Vagina (tissue), 2 donors: Measurements from ENCODE around the gene TXK. TPM values are rescaled to one million over a fixed set of nuclear protein-coding genes. Genes with fewer than 3 reads are reported as not detected.

Source experiments
- DNase-seq, 2 donors: peaks; one replicate each; pipeline ENCODE4 v3.0.0-alpha.2; 2017; ENCODE audit errors: extremely low spot score in 2 of 2
- H3K27ac ChIP-seq: fragments of 200-600 bp; sonication (generic); one replicate; pipeline ENCODE4 v1.5.1; 2019
- H3K27me3 ChIP-seq: fragments of 200-600 bp; sonication (generic); one replicate; pipeline ENCODE4 v1.5.1; 2019
- H3K36me3 ChIP-seq, 2 donors: fragments of 200-600 bp; sonication (generic); one replicate each; pipeline ENCODE4 v1.5.1; 2017 to 2019
- H3K4me1 ChIP-seq: fragments of 200-600 bp; sonication (generic); one replicate; pipeline ENCODE4 v1.5.1; 2019
- H3K4me3 ChIP-seq, 2 donors: fragments of 200-600 bp; sonication (generic); 1 replicate in 1 of 2; 2 replicates in 1 of 2; pipeline ENCODE4 v1.5.1; 2016 to 2019
- H3K9me3 ChIP-seq: fragments of 200-600 bp; sonication (generic); one replicate; pipeline ENCODE4 v1.5.1; 2019
- CTCF ChIP-seq, 3 experiments: fragments of 450-650 bp in 2 of 3; fragments of 200-600 bp in 1 of 3; sonication (generic) in 1 of 3; IDR thresholded peaks; one replicate each; pipeline ENCODE4 v1.5.1; 2017 to 2019; ENCODE audit warnings: antibody characterized with exemption in 3 of 3, mild to moderate bottlenecking in 2 of 3, moderate library complexity in 2 of 3
- POLR2A ChIP-seq, 2 donors: fragments of 450-650 bp; IDR thresholded peaks; one replicate each; pipeline ENCODE4 v1.6.1; 2017; ENCODE audit warnings: antibody characterized with exemption in 2 of 2, mild to moderate bottlenecking in 2 of 2, moderate library complexity in 2 of 2
- POLR2AphosphoS5 ChIP-seq, 2 donors: sonication (generic); formaldehyde crosslinking; IDR thresholded peaks; one replicate each; pipeline ENCODE4 v1.9.0; 2017; ENCODE audit warnings: antibody characterized with exemption in 2 of 2, mild to moderate bottlenecking in 2 of 2, low read depth in 1 of 2; ENCODE audit not compliant: insufficient read depth in 1 of 2
- intact Hi-C: fragments of 100-400 bp; cut with DNase I; formaldehyde crosslinking; loops from one replicate; pipeline ENCODE4 v1.15.1; 2023
- total RNA-seq: library from RNA; depleted of rRNA; stranded (reverse); fragments of >200 nt; gene quantifications from one replicate; pipeline ENCODE4 v1.2.3, GENCODE V29; 2016

The TXK gene
- total RNA-seq, 1 donor from 2014 or later, result 8.1 TPM

- Histone ChIP-seq H3K27ac (no peak overlapping the region), H3K4me1 (peaks cover 11% of the 10 kb centered on the region), H3K9me3 (no peaks in the 10 kb centered on the region), H3K36me3 (no peaks in the 10 kb centered on the region), H3K27me3 (no peaks in the 10 kb centered on the region), H3K4me3 (no peak overlapping the region)
- TF ChIP-seq POLR2A (IDR thresholded peaks at IDR 0.05) (no peak), CTCF (IDR thresholded peaks at IDR 0.05) (no peak), POLR2AphosphoS5 (IDR thresholded peaks at IDR 0.05; ENCODE audit: insufficient read depth in 1 of 2, low read depth in 1 of 2) (no peak)
- intact Hi-C loops, result no loop called here
- no peak for DNase-seq
These were observed 4.0 kb downstream of the TXK start for GRCh38 chr4:48130100-48130499.

GRCh38 chr4:48129307-48130014 lies 4.6 kb downstream of the TXK start:
- peaks cover 11% of the 10 kb centered on the region for H3K4me1 ChIP-seq
- H3K9me3 ChIP-seq, result no peaks in the 10 kb centered on the region
- H3K27me3 ChIP-seq, result no peaks in the 10 kb centered on the region
- no peaks in the 10 kb centered on the region for H3K36me3 ChIP-seq
- H3K27ac ChIP-seq, result no peak overlapping the region
- no peak for DNase-seq
- TF ChIP-seq POLR2AphosphoS5 (IDR thresholded peaks at IDR 0.05; ENCODE audit: insufficient read depth in 1 of 2, low read depth in 1 of 2) (no peak), CTCF (IDR thresholded peaks at IDR 0.05) (no peak), POLR2A (IDR thresholded peaks at IDR 0.05) (no peak)
- intact Hi-C loops, result no loop called here
- no peak overlapping the region for H3K4me3 ChIP-seq

- H3K9me3 ChIP-seq, result no peaks in the 10 kb centered on the region
- intact Hi-C loops, result no loop called here
- TF ChIP-seq POLR2AphosphoS5 (IDR thresholded peaks at IDR 0.05; ENCODE audit: insufficient read depth in 1 of 2, low read depth in 1 of 2) (peak in 1 of 2 donors; percentile 22), CTCF (IDR thresholded peaks at IDR 0.05) (peak in 2 of 3 experiments; percentile 7 to 44), POLR2A (IDR thresholded peaks at IDR 0.05) (no peak)
- no peaks in the 10 kb centered on the region for H3K36me3 ChIP-seq
- H3K27me3 ChIP-seq, result no peaks in the 10 kb centered on the region
- peak overlapping the region in 1 of 2 donors; percentile 15 for H3K4me3 ChIP-seq
- no peak overlapping the region for H3K27ac ChIP-seq
- peaks cover 11% of the 10 kb centered on the region for H3K4me1 ChIP-seq
- DNase-seq, result no peak
These were observed 6.2 kb downstream of the TXK start for GRCh38 chr4:48127682-48128404.

GRCh38 chr4:48127231-48127630 lies 6.8 kb downstream of the TXK start:
- intact Hi-C loops, result no loop called here
- Histone ChIP-seq H3K27ac (no peak overlapping the region), H3K4me1 (peaks cover 11% of the 10 kb centered on the region)

More at GRCh38 chr4:48127231-48127630, 6.8 kb downstream of the TXK start:
- TF ChIP-seq CTCF (IDR thresholded peaks at IDR 0.05) (no peak), POLR2A (IDR thresholded peaks at IDR 0.05) (no peak), POLR2AphosphoS5 (IDR thresholded peaks at IDR 0.05; ENCODE audit: insufficient read depth in 1 of 2, low read depth in 1 of 2) (no peak)
- no peaks in the 10 kb centered on the region for H3K9me3 ChIP-seq
- DNase-seq, result no peak
- no peak overlapping the region for H3K4me3 ChIP-seq
- no peaks in the 10 kb centered on the region for H3K27me3 ChIP-seq
- H3K36me3 ChIP-seq, result no peaks in the 10 kb centered on the region
